HepG2 (cell line): ENCODE results near the gene NT5C. TPM values are rescaled to one million over a fixed set of nuclear protein-coding genes. Genes with fewer than 3 reads are reported as not detected.
A peak's percentile ranks its signal among the peaks of the same experiment; 100 is the strongest.

Source experiments
- ATAC-seq: fragments of 200-7000 bp; cut with Tn5 transposase; 3 replicates; pipeline ENCODE4 v1.9.1; 2020; ENCODE audit warnings: mild to moderate bottlenecking, moderate library complexity
- BruUV-seq: library from RNA; stranded (reverse); fragments of 400-500 nt; replicated peaks from 2 replicates; lab custom pipeline; 2021; lab: Mats Ljungman, UMichigan
- CTCF ChIA-PET: fragments of 300-600 bp; formaldehyde crosslinking; extraction: SDS; loops from one replicate; lab custom pipeline; 2021; ENCODE audit warnings: low total read pairs, inconsistent platforms, low intra/inter-chr PET ratio; lab: Yijun Ruan, JAX
- POLR2A ChIA-PET: fragments of 350-600 bp; sonication (Branson Sonifier 250); formaldehyde crosslinking; loops from one replicate; lab custom pipeline; 2020; ENCODE audit warnings: antibody characterized with exemption, inconsistent platforms; lab: Yijun Ruan, JAX
- DNase-seq: peaks from one replicate; pipeline ENCODE4 v3.0.0-alpha.2; 2015; ENCODE audit warnings: low spot score
- FAIRE-seq: peaks from 3 replicates; lab custom pipeline; 2011; peaks lifted over from hg19 to GRCh38; lab: Jason Lieb, UNC
- H2AFZ ChIP-seq: one replicate; pipeline ENCODE4 v1.6.1; 2011; ENCODE audit warnings: low read length, inconsistent platforms
- H3K27ac ChIP-seq: fragments of 300-600 bp; 3 replicates; pipeline ENCODE4 v1.8.0; 2011; ENCODE audit warnings: mixed run types, mild to moderate bottlenecking, mixed read lengths, low read length, inconsistent platforms; ENCODE audit not compliant: insufficient read depth; ENCODE audit errors: extremely low read length
- H3K27me3 ChIP-seq, 2 experiments: fragments of 200-600 bp in 1 of 2; 2 replicates in 1 of 2; 3 replicates in 1 of 2; pipeline versions ENCODE4 v1.6.0 to v1.8.0; 2011; ENCODE audit warnings: low read length in 2 of 2, mild to moderate bottlenecking in 2 of 2, moderate library complexity in 2 of 2, inconsistent platforms in 1 of 2; ENCODE audit not compliant: insufficient read depth in 2 of 2, control insufficient read depth in 1 of 2
- H3K36me3 ChIP-seq, 2 experiments: fragments of 200-600 bp in 1 of 2; replicated peaks in 1 of 2; 2 replicates in 1 of 2; 3 replicates in 1 of 2; pipeline versions ENCODE4 v1.5.1 to v1.8.0; 2011; ENCODE audit warnings: low read length in 2 of 2, inconsistent platforms in 1 of 2; ENCODE audit not compliant: insufficient read depth in 2 of 2, control insufficient read depth in 1 of 2
- H3K4me1 ChIP-seq: 2 replicates; pipeline ENCODE4 v1.5.1; 2012; ENCODE audit warnings: low read length, inconsistent platforms; ENCODE audit not compliant: insufficient read depth
- H3K4me2 ChIP-seq: 2 replicates; pipeline ENCODE4 v1.6.0; 2011; ENCODE audit warnings: low read depth, low read length, inconsistent platforms
- H3K4me3 ChIP-seq, 3 experiments: fragments of 200-600 bp in 1 of 3; sonication (generic), shearing (Covaris generic) in 1 of 3; replicated peaks in 1 of 3; 2 replicates each; pipeline ENCODE4 v1.5.1; 2011 to 2016; ENCODE audit warnings: low read length in 3 of 3, inconsistent platforms in 2 of 3, low read depth in 2 of 3, mild to moderate bottlenecking in 2 of 3, control low read depth in 1 of 3, mixed read lengths in 1 of 3; ENCODE audit not compliant: insufficient read depth in 1 of 3
- H3K79me2 ChIP-seq: one replicate; pipeline ENCODE4 v1.6.1; 2011; ENCODE audit warnings: low read length, inconsistent platforms; ENCODE audit not compliant: insufficient read depth
- H3K9ac ChIP-seq: 2 replicates; pipeline ENCODE4 v1.6.0; 2011; ENCODE audit warnings: mild to moderate bottlenecking, low read depth, low read length, inconsistent platforms; ENCODE audit not compliant: insufficient read depth
- H3K9me3 ChIP-seq: 2 replicates; pipeline ENCODE4 v1.5.1; 2012; ENCODE audit warnings: mild to moderate bottlenecking, low read length
- H4K20me1 ChIP-seq: 2 replicates; pipeline ENCODE4 v1.6.0; 2011; ENCODE audit warnings: inconsistent platforms, mild to moderate bottlenecking, low read length, moderate library complexity; ENCODE audit not compliant: insufficient read depth
- ATF1 ChIP-seq: IDR thresholded peaks from 2 replicates; pipeline ENCODE4 v1.6.1; 2016; ENCODE audit warnings: mild to moderate bottlenecking, control low read depth
- CBX1 ChIP-seq: IDR thresholded peaks from one replicate; pipeline ENCODE4 v1.6.1; 2016; ENCODE audit warnings: antibody characterized with exemption, low read depth
- EP300 ChIP-seq, 3 experiments: sonication (generic) in 1 of 3; formaldehyde crosslinking in 1 of 3; IDR thresholded peaks; 2 replicates each; pipeline versions ENCODE4 v1.5.1 to v1.6.1; 2011 to 2020; ENCODE audit warnings: low read depth in 2 of 3, low read length in 2 of 3, borderline replicate concordance in 1 of 3, improper control_type of control experiment in 1 of 3, mild to moderate bottlenecking in 1 of 3, missing genetic modification reagents in 1 of 3, moderate library complexity in 1 of 3
- ETV5 ChIP-seq: IDR thresholded peaks from 2 replicates; pipeline ENCODE4 v1.6.1; 2018; ENCODE audit warnings: missing biosample characterization, missing genetic modification reagents, inconsistent platforms, borderline replicate concordance
- RARA ChIP-seq: IDR thresholded peaks from 2 replicates; pipeline ENCODE4 v1.6.1; 2016; ENCODE audit warnings: missing genetic modification reagents, missing compliant biosample characterization
- RXRB ChIP-seq: IDR thresholded peaks from 2 replicates; pipeline ENCODE4 v1.6.1; 2016; ENCODE audit warnings: borderline replicate concordance, missing genetic modification reagents, missing compliant biosample characterization
- SAP130 ChIP-seq: IDR thresholded peaks from 2 replicates; pipeline ENCODE4 v1.6.1; 2016; ENCODE audit warnings: low read depth
- ZBTB4 ChIP-seq: sonication (generic); formaldehyde crosslinking; IDR thresholded peaks from 2 replicates; pipeline ENCODE4 v1.4.0; 2020; ENCODE audit warnings: missing genetic modification reagents, mild to moderate bottlenecking, borderline replicate concordance
- ZNF121 ChIP-seq: sonication (generic); formaldehyde crosslinking; IDR thresholded peaks from 2 replicates; pipeline ENCODE4 v1.5.0; 2020; ENCODE audit warnings: mild to moderate bottlenecking, missing genetic modification reagents
- ZNF296 ChIP-seq: sonication (generic); formaldehyde crosslinking; conservative IDR thresholded peaks from 2 replicates; pipeline ENCODE4 v1.5.0; 2020; ENCODE audit warnings: mild to moderate bottlenecking, missing genetic modification reagents
- WGBS: methylation state at CpG from one replicate; pipeline ENCODE4 v1.1.6; 2017; ENCODE audit warnings: low lambda C conversion rate; 5-methylcytosine and 5-hydroxymethylcytosine counted together
- in situ Hi-C: cut with HindIII; loops from 2 replicates; pipeline ENCODE4 v1.10.0; 2017; ENCODE audit warnings: low pct_unique_long_range_greater_than_20kb; ENCODE audit not compliant: extremely low pct_ligation_motif_present
- intact Hi-C: fragments of 100-400 bp; cut with micrococcal nuclease; formaldehyde crosslinking; loops from one replicate; pipeline ENCODE4 v1.10.0; 2022; ENCODE audit not compliant: unreplicated experiment
- polyA plus RNA-seq, 8 experiments: library from polyadenylated mRNA; depleted of rRNA in 3 of 8; stranded (reverse) in 7 of 8; unstranded in 1 of 8; fragments of >200 nt; fragmentation: Illumina TruSeq in 4 of 8; extraction: Trizol in 4 of 8; gene quantifications; 2 replicates each; pipeline versions ENCODE4 v1.2.1 to v1.2.3, GENCODE V29; 2011 to 2016; ENCODE audit warnings: low read depth in 4 of 8, missing spikeins in 1 of 8, mixed read lengths in 1 of 8; ENCODE audit not compliant: insufficient read depth in 1 of 8
- total RNA-seq, 5 experiments: library from RNA; depleted of rRNA; stranded (reverse); fragments of >200 nt; fragmentation: Illumina TruSeq; extraction: Trizol; gene quantifications; 2 replicates each; pipeline ENCODE4 v1.2.3, GENCODE V29; 2016; ENCODE audit warnings: low read depth in 1 of 5
- TF ChIP-seq, protein P1 (sequence below): sonication (generic); formaldehyde crosslinking; IDR thresholded peaks from 2 replicates; pipeline ENCODE4 v1.4.0; 2020; ENCODE audit warnings: missing genetic modification reagents
- TF ChIP-seq, protein P2 (sequence below): sonication (generic); formaldehyde crosslinking; IDR thresholded peaks from 2 replicates; pipeline ENCODE4 v1.9.0; 2021; ENCODE audit warnings: missing genetic modification reagents, mild to moderate bottlenecking, borderline replicate concordance

Gene NT5C
- total and polyA plus RNA-seq, 2 of the 13 experiments (the other 11 are each of a cell fraction or from before 2014, with no cell fraction given) = 42.8 to 48.6 TPM

DNA sequence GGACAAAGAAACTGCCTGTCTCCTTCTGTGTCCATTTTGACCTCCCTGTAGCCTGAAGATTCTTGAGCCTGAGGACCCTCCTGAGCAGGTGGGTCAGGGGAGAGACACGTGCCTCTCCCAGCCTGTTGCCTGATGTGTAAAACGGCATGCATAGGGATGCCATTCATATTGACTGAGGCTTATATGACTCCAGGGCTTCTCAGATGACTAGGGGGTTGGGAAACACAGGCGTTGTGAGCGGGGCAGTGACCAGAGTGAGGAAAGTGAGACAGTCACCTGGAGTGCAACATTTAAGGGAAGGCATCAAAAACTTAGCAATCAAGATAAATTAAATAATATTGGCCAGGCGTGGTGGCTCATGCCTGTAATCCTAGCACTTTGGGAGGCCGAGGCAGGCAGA lies 48.9 kb downstream of the NT5C start:
- Histone ChIP-seq H4K20me1 (no peaks in the 10 kb centered on the region), H3K9ac (no peak overlapping the region), H3K4me3 (no peak overlapping the region), H3K4me1 (peaks cover 97% of the 10 kb centered on the region), H2AFZ (no peak overlapping the region), H3K36me3 (no peaks in the 10 kb centered on the region), H3K27me3 (peaks cover 0 to 13% of the 10 kb centered on the region in 2 experiments; a peak in 2 of 5 replicates), H3K4me2 (no peak overlapping the region; the same call in 1 of the 2 replicates), H3K9me3 (no peaks in the 10 kb centered on the region), H3K27ac (no peak overlapping the region), H3K79me2 (no peaks in the 10 kb centered on the region)
- no peak for ATAC-seq
- no peak for FAIRE-seq
- POLR2A ChIA-PET = interaction anchor here (0.6 to 3.2 kb wide), 2 partner anchors 35 to 121 kb away, joined by 4 to 12 read pairs; partner anchors contain the start of genes ATP5PD and KCTD2
- CTCF ChIA-PET = no interaction called here
- no peak for DNase-seq
- intact Hi-C loops (no loop called here), in situ Hi-C loops (no loop called here)
- BruUV-seq = no TSS peak
- 16% methylated on average over 6 of the region's 6 CpGs for WGBS
- TF ChIP-seq, protein P1, sequence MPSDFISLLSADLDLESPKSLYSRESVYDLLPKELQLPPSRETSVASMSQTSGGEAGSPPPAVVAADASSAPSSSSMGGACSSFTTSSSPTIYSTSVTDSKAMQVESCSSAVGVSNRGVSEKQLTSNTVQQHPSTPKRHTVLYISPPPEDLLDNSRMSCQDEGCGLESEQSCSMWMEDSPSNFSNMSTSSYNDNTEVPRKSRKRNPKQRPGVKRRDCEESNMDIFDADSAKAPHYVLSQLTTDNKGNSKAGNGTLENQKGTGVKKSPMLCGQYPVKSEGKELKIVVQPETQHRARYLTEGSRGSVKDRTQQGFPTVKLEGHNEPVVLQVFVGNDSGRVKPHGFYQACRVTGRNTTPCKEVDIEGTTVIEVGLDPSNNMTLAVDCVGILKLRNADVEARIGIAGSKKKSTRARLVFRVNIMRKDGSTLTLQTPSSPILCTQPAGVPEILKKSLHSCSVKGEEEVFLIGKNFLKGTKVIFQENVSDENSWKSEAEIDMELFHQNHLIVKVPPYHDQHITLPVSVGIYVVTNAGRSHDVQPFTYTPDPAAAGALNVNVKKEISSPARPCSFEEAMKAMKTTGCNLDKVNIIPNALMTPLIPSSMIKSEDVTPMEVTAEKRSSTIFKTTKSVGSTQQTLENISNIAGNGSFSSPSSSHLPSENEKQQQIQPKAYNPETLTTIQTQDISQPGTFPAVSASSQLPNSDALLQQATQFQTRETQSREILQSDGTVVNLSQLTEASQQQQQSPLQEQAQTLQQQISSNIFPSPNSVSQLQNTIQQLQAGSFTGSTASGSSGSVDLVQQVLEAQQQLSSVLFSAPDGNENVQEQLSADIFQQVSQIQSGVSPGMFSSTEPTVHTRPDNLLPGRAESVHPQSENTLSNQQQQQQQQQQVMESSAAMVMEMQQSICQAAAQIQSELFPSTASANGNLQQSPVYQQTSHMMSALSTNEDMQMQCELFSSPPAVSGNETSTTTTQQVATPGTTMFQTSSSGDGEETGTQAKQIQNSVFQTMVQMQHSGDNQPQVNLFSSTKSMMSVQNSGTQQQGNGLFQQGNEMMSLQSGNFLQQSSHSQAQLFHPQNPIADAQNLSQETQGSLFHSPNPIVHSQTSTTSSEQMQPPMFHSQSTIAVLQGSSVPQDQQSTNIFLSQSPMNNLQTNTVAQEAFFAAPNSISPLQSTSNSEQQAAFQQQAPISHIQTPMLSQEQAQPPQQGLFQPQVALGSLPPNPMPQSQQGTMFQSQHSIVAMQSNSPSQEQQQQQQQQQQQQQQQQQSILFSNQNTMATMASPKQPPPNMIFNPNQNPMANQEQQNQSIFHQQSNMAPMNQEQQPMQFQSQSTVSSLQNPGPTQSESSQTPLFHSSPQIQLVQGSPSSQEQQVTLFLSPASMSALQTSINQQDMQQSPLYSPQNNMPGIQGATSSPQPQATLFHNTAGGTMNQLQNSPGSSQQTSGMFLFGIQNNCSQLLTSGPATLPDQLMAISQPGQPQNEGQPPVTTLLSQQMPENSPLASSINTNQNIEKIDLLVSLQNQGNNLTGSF (CRISPR knock-in tag) = no peak
- TF ChIP-seq ZNF121 (CRISPR knock-in tag) (no peak), EP300 (IDR thresholded peaks at IDR 0.05; ENCODE audit: low read depth in 2 of 2, low read length in 2 of 2) (no peak), EP300 (CRISPR knock-in tag; IDR thresholded peaks at IDR 0.05; ENCODE audit: borderline replicate concordance) (0 out of 2 replicates have a peak, but pooled peaks have one; percentile 36), RXRB (CRISPR knock-in tag) (no peak), CBX1 (no peak), RARA (CRISPR knock-in tag) (0 out of 2 replicates have a peak, but pooled peaks have one; percentile 15), ZNF296 (CRISPR knock-in tag) (no peak), ZBTB4 (CRISPR knock-in tag) (no peak), SAP130 (CRISPR knock-in tag) (peak; percentile 42; the same call in 1 of the 2 replicates), ATF1 (CRISPR knock-in tag) (no peak), ETV5 (CRISPR knock-in tag) (no peak)
- TF ChIP-seq, protein P2, sequence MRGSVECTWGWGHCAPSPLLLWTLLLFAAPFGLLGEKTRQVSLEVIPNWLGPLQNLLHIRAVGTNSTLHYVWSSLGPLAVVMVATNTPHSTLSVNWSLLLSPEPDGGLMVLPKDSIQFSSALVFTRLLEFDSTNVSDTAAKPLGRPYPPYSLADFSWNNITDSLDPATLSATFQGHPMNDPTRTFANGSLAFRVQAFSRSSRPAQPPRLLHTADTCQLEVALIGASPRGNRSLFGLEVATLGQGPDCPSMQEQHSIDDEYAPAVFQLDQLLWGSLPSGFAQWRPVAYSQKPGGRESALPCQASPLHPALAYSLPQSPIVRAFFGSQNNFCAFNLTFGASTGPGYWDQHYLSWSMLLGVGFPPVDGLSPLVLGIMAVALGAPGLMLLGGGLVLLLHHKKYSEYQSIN (CRISPR knock-in tag) = no peak
